HG02678 (cell line): ENCODE data around the gene RNF130.

ENCODE experiments used
- ATAC-seq: cut with Tn5 transposase; IDR thresholded peaks from one replicate; pipeline ENCODE4 v1.9.1; 2021; ENCODE audit warnings: mild to moderate bottlenecking, moderate library complexity; ENCODE audit not compliant: unreplicated experiment

RNF130 gene

DNA sequence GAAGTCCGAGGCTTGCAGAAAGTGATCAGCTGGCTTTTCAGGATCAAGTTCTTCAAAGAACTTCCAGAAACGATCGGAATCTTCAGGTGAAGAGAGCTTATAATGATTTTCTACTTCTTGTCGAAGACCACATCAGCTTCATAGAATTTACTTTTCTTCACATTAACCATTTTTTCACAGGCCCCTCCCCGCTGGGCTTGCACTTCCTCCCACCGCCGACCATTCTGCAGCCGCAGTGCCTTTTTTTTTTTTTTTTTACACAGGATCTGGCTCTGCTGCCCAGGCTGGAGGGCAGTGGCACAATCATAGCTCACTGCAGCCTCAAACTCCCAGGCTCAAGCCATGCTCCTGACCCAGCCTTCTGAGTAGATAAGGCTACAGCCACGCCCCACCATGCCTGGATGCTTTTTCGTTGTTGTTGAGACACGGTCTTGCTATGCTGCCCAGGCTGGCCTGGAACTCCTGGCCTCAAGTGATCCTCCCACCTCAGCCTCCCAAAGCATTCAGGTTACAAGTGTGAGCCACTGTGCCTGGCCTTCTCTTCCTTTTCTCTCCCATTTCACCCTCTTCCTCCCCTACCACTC lies 15.3 kb upstream of the RNF130 start:
- no peak for ATAC-seq

DNA sequence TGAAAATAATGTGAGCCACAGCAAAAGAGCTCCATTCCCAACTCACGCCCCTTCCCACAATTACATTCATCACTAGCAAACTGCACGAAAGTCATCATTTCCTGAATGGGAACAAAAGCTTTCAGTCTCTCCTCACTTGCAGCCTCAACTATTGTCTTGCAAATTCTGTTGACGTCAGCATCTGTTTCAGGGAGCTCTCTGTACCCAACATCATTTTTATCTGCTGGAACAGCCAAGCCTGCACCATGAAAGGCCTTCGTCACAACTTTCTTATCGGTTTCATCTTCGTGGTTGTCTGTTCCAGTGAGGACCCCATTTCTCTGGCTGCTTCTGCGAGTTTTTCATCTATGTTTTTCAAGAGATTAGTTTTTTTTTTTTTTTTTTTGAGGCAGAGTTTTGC lies 14.3 kb upstream of the RNF130 start:
- no peak for ATAC-seq

DNA sequence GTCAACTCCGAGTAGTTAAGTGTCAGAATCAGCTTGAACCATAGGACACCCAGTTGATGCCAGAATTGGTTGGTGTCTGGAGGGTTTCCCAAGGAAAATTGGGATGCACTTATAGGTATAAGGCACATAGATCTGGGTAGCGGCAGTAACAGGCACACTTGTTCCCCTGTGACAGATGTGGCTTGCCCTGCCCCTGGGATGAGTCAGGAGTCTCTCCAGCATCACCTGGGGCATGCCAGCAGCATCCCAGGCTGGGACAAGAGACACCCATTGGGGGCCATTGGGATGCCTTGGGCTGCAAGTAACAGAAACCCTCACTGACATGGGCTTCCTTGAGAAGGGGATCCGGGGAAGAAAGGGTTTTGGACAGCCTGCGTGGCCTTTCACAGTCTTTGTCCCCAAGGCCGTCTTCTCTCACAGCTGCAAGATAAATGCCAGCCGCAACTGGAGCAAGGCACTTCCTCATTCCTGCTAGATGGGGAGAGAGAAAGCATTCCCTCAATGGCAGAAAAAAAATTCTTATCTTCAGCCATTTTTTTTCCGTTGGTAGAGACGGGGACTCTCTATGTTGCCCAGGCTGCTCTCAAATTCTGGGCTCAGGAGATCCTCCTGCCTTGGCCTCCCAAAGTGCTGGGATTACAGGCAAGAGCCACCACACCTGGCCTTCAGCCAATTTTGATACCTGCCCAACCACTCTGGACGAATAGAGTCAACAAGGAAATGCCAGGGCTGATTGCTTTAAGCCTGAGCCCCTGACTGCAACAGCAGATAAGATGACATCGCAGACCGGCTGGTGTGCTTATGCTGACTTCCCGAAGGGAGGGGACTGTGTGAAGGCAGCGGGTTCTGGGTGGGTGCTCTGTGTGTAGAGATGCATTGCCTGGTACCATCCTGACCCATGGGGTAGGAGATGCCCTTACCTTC lies 13.3 kb upstream of the RNF130 start:
- ATAC-seq: no peak

DNA sequence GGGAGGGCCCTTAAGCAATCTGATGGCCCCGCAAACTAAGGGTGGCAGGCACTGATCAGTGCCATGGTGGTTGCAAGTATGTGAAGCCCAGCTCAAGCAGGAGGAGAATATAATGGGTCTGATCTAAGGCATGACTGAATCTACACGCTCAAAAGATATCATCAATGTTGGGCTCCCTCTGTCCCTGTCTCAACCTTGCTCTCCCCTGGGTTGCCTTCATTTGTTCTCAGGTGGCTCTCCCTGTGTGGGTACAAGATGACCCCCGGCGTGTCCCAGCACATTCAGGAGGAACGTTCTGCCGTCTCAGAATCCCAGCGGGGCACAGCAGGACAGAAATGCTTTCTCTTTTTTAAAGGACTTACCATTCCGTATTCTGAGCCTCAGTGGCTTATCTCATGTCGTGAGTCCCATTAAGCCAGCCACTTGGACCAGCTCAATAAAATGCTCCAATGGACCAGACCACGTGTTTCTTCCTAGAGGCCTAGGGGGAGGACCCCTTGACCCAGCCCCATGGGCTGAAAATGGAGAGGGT lies 12.0 kb upstream of the RNF130 start:
- ATAC-seq: no peak

DNA sequence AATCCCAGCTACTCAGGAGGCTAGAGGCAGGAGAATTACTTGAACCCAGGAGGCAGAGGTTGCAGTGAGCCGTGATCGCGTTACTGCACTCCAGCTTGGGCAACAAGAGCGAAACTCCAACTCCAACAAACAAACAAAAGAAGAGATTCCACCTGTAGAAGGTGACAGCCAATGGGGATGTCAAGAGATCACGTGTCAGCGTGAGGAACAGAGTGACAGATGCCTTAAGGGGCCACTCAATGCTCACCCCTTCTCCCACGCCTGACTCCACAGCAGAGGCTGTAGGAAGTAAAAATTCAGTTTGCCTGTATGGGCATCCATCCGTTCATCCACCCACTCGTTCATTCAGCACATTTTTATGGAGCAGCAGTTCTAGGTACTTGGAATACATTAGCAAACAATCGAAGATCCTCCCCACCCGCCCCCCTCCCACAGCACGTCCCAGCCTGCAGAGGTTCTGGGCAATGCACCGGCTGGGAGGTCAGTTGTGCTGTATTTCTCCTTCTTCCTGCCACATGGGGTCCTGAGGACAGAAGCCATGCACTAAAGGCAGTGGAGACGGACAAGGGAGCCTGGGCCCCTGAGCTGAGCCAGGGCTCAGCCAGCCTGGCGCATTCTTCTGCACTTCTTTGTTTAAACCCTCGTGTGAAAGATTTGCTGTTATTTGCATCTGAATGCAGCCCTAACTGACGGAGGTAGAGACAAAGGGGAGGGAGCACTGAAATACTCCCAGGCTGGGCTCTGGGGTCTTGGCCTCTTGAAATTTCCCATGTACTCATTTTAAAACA lies 11.3 kb upstream of the RNF130 start:
- ATAC-seq: no peak

DNA sequence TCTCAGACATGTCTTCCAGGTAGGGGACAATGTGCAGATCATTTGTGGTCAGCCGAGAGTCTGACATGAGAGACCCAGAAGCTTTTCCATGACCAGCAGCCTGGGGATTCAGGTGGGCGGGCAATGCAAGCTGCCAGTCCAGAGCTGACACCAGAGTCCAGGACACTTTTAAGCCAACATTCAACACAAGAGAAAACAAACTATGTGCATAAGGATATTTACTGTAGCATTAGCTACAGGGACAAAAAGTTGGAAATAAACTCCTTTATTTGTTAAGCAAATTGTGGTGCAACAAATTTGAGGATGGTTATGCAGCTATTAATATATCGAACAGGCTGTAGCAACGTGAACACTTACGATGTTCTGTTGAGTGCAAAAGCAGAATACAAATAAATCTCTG lies 9.9 kb upstream of the RNF130 start:
- ATAC-seq: no peak

DNA sequence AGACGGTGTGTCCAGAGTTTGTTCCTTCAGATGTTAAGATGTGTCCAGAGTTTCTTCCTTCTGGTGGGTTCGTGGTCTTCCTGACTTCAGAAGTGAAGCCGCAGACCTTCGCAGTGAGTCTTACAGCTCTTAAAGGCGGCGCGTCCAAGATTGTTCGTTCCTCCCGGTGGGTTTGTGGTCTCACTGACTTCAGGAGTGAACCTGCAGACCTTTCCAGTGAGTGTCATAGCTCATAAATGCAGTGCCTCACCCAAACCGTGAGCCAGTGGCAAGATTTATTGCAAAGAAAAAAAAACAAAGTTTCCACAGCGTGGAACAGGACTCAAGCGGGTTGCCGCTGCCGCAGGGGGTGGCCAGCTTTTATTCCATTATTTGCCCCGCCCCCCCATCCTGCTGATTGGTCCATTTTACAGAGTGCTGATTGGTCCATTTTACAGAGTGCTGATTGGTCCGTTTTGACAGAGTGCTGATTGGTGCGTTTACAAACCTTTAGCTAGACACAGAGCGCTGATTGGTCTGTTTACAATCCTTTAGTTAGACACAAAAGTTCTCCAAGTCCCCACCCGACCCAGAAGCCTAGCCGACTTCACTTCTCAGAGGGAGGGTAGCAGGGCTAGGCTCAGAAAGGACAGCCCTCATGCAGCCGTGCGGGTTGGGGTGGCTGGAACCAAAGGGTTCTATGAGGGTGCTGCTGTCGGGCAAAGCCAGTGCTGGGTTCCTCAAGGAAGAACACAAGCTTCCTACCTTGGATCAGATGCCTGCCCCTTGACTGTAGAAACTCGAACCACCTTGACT lies 9.1 kb upstream of the RNF130 start:
- no peak for ATAC-seq

DNA sequence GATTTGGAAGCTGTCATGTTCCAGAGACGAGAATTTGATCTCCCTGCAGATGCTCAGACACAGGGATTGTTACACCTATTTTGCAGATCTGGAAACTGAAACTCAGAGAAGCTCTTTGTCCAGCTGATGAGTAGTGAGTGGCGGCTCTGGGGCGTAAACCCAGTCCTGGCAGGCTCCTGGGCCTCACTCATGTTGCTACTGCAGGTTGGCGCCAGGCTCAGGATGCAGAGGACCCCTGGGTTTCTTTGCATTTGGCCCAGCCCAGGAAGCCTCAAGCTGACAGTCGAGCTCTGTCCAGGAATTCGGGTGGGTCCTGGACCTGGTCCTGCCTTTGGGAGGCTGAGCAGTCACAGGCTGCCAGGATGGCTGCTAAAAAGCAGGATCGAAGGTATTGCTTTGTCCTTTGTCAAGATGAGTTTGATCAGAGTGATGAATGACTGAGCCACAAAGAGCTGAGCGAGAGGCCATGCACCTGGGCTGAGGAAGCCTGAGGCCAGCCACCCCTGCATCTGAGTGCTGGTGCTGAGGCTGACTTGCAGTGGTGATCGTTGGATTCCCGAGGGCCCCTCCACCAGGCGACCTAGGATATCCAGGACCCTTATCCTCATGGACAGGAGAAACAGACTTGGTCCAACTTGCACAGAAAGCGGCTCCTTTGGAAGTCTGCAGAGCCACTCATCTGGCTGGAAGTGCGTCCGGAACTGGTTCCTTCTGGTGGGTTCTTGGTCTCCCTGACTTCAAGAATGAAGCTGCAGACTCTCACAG lies 8.3 kb upstream of the RNF130 start:
- no peak for ATAC-seq

DNA sequence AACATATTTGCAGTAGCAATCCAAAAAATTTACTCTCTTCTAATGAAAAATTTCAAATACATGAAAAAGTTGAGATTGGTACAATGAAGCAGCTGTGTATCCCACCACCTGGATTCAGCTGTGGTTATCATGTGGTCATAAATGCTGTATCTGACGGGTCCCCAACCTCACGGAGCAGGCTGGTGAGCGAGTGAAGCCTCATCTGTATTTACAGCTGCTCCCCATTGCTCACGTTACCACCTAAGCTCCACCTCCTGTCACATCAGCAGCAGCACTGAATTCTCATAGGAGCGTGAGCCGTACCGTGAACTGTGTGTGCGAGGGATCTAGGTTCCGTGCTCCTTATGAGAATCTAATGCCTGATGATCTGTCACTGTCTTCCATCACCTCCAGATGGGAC lies 6.8 kb upstream of the RNF130 start:
- ATAC-seq: no peak

DNA sequence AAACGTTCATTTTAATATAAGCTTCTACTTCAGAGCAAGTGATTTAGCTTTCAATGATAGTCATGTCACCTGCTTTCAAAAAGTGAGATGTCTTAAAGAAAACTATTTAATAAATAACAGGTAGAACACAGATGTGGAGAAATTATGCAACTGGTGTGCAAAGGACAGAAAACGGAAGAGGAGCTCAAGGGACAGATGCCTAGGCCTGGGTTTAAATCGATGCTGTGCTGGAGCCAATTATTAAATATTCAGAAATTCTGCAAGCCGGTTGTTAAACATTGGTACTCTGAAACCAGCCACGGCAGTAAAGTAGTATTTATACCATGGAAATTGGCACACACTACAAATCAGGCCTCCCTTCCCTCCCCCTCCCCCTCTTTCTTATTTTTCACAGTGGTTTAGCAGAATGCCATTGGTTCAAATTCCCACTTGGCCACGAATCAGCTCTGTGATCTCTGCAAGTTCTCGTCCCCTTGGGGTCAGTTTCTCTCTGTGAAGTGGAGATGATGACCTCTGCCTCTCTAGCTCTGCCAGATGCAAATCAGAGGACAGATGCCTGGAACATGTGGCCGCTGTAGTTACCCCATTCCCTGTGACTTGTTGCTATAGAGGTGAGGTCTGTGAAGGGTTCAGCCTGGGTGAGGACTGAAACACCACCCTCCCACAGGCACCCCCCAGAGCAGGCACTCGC lies 6.2 kb upstream of the RNF130 start:
- ATAC-seq: no peak

DNA sequence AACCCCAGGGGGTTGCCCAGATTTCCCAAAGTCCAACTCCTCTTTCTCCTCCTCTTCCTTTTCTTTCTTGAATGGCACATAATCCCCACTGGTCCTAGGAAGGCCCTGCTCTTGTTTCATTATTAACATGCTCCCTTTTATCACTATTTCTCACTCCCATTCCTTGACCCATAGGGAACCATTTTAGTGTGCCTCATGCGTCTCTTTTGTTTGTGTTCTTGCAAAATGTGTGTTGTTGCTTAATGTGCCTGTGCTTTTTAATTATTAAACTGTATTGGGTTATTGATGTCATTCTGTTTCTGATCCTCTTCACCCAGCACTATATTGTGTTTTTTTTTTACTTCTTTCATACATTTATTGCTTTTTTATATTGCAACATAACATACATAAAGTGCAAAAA lies 4.1 kb upstream of the RNF130 start:
- no peak for ATAC-seq

DNA sequence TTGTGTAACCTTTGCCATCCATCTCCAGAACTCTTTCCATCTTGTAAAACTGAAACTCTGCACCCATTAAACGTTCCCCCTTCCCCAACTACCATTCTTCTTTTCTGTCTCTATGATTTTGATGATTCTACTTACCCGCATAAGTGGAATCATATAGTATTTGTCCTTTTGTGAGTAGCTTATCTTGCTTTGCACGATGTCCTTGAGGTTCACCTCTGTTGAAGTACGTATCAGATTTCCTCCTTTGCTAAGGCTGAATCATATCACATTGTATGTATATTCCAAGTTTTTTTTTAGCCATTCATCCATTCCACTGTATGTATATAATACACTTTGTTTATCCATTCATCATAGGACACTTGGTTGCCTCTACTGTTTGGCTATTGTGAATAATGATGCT lies 2.9 kb upstream of the RNF130 start:
- no peak for ATAC-seq

DNA sequence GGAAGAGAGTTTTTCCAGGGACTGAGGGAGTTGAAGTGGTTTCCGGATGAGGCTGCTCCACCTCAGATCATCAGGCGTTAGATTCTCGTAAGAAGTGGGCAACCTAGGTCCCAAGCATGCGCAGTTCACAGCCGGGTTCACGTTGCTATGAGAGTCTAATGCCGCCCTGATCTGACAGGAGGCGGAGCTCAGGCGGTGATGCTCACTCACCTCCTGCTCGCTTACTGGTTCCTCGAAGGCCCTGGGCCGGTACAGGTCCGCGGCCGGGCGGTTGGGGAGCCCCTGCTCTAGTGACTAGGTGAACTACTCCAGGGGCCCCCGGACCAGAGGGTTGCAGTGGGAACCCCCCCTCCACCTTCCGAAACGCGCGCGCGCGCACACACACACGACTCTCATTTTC lies 997 bp upstream of the RNF130 start:
- ATAC-seq: no peak

DNA sequence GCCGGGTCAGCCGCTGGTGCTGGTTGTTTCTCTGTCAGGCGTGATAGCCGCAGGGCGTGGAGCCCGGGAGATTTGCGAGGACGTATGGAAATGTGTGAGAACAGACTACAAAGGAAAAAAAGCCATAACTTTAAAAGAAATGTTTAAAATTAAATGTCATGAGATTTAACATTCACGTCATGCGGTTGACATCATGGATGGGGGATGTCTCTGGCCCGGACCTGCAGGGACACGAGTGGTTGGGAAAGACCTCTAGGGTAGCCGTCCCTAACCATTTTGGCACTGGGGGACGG lies 643 bp upstream of the RNF130 start:
- no peak for ATAC-seq

DNA sequence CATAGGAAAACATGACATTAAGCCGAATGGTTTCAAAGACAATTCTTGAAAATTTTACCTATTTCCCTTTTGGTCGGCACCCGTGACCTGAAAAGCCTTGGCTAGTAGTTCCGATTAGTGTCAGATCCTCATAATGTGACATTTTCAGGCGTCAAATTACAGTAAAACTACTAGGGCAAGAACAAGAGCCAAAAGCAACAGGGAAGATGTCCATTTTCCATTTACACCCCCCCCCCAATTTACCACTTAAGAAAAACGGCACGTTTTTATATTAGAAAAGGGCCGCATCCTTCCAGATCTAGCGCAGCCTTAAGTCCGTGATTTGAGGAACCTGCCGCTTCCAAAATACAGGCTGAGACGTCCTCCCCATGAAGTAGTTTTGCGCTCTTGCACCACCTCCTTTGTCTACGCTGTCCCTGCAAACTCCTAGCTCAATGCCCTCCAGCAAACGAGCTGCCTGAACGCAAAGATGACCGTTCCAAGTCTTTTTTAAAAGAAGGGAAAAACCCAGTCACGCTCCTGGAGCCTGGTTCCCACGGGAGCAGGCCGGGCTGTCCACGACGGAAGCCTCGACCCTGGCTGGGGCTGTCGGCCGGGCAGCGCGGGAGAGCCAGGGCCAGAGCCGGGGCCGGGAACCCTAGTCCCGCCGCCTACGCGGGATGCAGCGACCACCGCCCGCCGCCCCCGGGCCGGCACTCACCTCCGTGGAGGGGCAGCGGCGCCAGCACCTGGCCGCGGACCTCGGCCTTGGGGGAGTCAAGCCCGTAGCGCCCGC lies 616 bp downstream of the RNF130 start:
- no peak for ATAC-seq

DNA sequence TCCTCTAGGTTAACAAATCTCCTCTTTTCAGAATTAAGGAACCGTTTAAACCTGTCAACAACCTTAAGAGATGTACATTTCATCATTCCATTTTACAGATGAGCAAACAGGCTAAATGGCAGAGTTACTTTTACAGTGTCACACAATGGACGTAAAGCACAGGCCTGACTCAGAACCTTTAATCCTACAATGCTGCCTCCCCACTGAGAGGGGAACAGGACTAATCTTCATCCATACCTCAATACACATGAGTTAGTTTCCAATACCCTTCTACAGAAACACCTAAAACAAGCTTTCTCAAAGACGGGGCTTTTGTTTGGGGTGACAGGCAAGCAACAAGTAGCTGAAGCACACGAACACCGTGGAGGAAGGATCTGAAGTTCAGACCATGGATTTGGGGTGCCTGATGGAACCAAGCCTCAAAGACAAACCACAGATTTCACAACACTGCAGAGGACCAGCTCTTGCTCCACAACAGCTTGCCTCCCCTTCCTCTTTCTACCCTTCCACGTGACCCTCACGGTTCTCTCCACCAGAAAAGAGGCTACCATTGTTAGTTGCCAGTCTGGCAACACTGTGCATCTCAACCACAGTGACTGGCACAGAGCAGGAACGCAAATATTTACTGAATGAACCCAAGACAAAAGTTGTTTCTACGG lies 1.8 kb downstream of the RNF130 start:
- no peak for ATAC-seq

DNA sequence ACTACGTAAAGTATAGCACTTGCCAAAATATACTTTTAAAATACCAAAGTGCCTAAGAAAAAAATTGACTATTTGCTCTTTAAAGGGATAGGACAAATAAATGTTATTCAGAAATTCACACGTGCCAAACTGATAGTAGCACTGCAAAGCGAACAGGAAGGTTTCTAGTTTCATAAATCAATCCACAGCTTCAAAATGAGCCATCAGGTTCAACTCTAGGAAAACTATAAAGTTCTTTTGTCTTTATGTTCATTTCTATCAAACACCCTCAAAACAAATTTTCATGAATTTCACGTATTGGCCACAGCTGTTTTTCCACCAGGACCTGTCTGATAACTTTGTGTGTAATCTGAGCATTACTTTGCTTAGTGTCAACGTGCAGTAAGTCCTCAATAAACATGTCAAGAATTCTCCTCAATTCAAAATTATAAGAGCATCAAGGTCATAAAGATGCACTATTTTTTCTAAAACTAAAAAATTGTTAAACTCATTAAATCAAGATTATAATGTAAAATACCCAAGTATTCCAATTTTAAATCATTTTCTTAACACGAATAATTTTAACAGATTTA lies 3.0 kb downstream of the RNF130 start:
- ATAC-seq: no peak

DNA sequence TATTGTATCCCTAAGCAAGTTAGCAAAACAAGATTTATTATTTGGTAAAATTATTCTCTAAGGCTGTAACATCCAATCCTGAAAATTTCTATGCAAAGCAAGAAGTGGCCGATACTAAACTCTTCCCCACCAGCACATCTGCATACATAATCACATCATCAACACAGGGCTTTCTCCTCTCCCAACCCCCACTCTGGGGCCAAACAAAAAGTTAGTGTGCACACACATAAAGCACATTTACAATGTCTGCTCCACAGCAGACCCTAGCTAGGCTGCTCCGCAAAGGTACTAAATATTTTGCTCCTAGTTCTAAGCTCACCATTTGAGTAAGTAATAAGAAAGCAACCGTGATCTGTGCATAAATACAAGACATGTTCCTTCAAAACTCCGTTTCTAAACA lies 3.6 kb downstream of the RNF130 start:
- no peak for ATAC-seq
